Duodenal mucosa (tissue), 2 donors: ENCODE data around the gene TMEM139.

ENCODE experiments used
- H3K27ac ChIP-seq: one replicate; pipeline ENCODE4 v1.7.0; 2013; ENCODE audit warnings: low read depth, low read length
- H3K27me3 ChIP-seq, 2 donors: one replicate each; pipeline ENCODE4 v1.7.0; 2013; ENCODE audit warnings: low read length in 2 of 2, control low read depth in 1 of 2; ENCODE audit not compliant: insufficient read depth in 2 of 2, control insufficient read depth in 1 of 2
- H3K36me3 ChIP-seq, 2 donors: one replicate each; pipeline ENCODE4 v1.7.0; 2013; ENCODE audit warnings: low read length in 2 of 2, control low read depth in 1 of 2; ENCODE audit not compliant: insufficient read depth in 2 of 2, control insufficient read depth in 1 of 2
- H3K4me1 ChIP-seq, 2 donors: one replicate each; pipeline ENCODE4 v1.7.0; 2013; ENCODE audit warnings: low read length in 2 of 2, control low read depth in 1 of 2; ENCODE audit not compliant: insufficient read depth in 2 of 2, control insufficient read depth in 1 of 2
- H3K4me3 ChIP-seq, 2 donors: one replicate each; pipeline ENCODE4 v1.7.0; 2013; ENCODE audit warnings: low read length in 2 of 2, low read depth in 1 of 2
- H3K9ac ChIP-seq, 2 donors: one replicate each; pipeline ENCODE4 v1.7.0; 2013; ENCODE audit warnings: low read length in 2 of 2, low read depth in 1 of 2
- H3K9me3 ChIP-seq, 2 donors: one replicate each; pipeline ENCODE4 v1.7.0; 2013; ENCODE audit warnings: low read length in 2 of 2, control low read depth in 1 of 2; ENCODE audit not compliant: control insufficient read depth in 1 of 2

The TMEM139 gene

GRCh38 chr7:143243614-143244013 is 41.1 kb upstream of the TMEM139 start:
- Histone ChIP-seq H3K36me3 (no peaks in the 10 kb centered on the region), H3K9me3 (no peaks in the 10 kb centered on the region), H3K9ac (no peak overlapping the region), H3K27me3 (no peaks in the 10 kb centered on the region), H3K27ac (no peak overlapping the region), H3K4me3 (peak overlapping the region; percentile 5 to 51), H3K4me1 (peaks cover 23 to 31% of the 10 kb centered on the region in 2 donors)

GRCh38 chr7:143244321-143244720 is 40.4 kb upstream of the TMEM139 start:
- no peaks in the 10 kb centered on the region for H3K27me3 ChIP-seq
- no peak overlapping the region for H3K4me3 ChIP-seq
- H3K9ac ChIP-seq, result no peak overlapping the region
- no peaks in the 10 kb centered on the region for H3K9me3 ChIP-seq
- H3K36me3 ChIP-seq, result no peaks in the 10 kb centered on the region
- H3K27ac ChIP-seq, result no peak overlapping the region
- H3K4me1 ChIP-seq, result peaks cover 26 to 38% of the 10 kb centered on the region in 2 donors

- Histone ChIP-seq H3K27ac (no peak overlapping the region), H3K4me3 (no peak overlapping the region), H3K4me1 (peaks cover 26 to 38% of the 10 kb centered on the region in 2 donors), H3K9me3 (no peaks in the 10 kb centered on the region), H3K27me3 (no peaks in the 10 kb centered on the region), H3K9ac (no peak overlapping the region), H3K36me3 (no peaks in the 10 kb centered on the region)
Measured at GRCh38 chr7:143245123-143245522, 39.6 kb upstream of the TMEM139 start.

GRCh38 chr7:143247372-143247771 is 37.4 kb upstream of the TMEM139 start:
- peaks cover 24 to 38% of the 10 kb centered on the region in 2 donors for H3K4me1 ChIP-seq

GRCh38 chr7:143248761-143249354 is 35.9 kb upstream of the TMEM139 start:
- H3K9me3 ChIP-seq, result no peaks in the 10 kb centered on the region
- peaks cover 16 to 30% of the 10 kb centered on the region in 2 donors for H3K4me1 ChIP-seq
- H3K4me3 ChIP-seq, result peak overlapping the region in 1 of 2 donors; percentile 19
- H3K36me3 ChIP-seq, result no peaks in the 10 kb centered on the region
- H3K9ac ChIP-seq, result no peak overlapping the region
- peak overlapping the region; percentile 5 for H3K27ac ChIP-seq
- no peaks in the 10 kb centered on the region for H3K27me3 ChIP-seq

More at GRCh38 chr7:143247372-143247771, 37.4 kb upstream of the TMEM139 start:
- Histone ChIP-seq H3K9ac (no peak overlapping the region), H3K27me3 (no peaks in the 10 kb centered on the region), H3K9me3 (no peaks in the 10 kb centered on the region), H3K27ac (no peak overlapping the region), H3K36me3 (no peaks in the 10 kb centered on the region), H3K4me3 (no peak overlapping the region)

- Histone ChIP-seq H3K27ac (no peak overlapping the region), H3K9me3 (no peaks in the 10 kb centered on the region), H3K27me3 (no peaks in the 10 kb centered on the region), H3K4me3 (no peak overlapping the region), H3K4me1 (peaks cover 10 to 18% of the 10 kb centered on the region in 2 donors), H3K9ac (no peak overlapping the region), H3K36me3 (no peaks in the 10 kb centered on the region)
Measured at GRCh38 chr7:143250199-143250598, 34.6 kb upstream of the TMEM139 start.

- H3K27me3 ChIP-seq, result no peaks in the 10 kb centered on the region
- H3K4me1 ChIP-seq, result peaks cover 4 to 13% of the 10 kb centered on the region in 2 donors
- H3K36me3 ChIP-seq, result no peaks in the 10 kb centered on the region
- H3K27ac ChIP-seq, result no peak overlapping the region
- H3K4me3 ChIP-seq, result no peak overlapping the region
- H3K9me3 ChIP-seq, result no peaks in the 10 kb centered on the region
- H3K9ac ChIP-seq, result no peak overlapping the region
Measured at GRCh38 chr7:143250822-143251221, 33.9 kb upstream of the TMEM139 start.

GRCh38 chr7:143252006-143252405 is 32.8 kb upstream of the TMEM139 start:
- H3K36me3 ChIP-seq, result no peaks in the 10 kb centered on the region
- no peak overlapping the region for H3K9ac ChIP-seq
- peaks cover 4 to 13% of the 10 kb centered on the region in 2 donors for H3K4me1 ChIP-seq
- H3K9me3 ChIP-seq, result no peaks in the 10 kb centered on the region
- H3K27me3 ChIP-seq, result no peaks in the 10 kb centered on the region
- H3K4me3 ChIP-seq, result no peak overlapping the region
- H3K27ac ChIP-seq, result no peak overlapping the region

GRCh38 chr7:143255564-143255963 is 29.2 kb upstream of the TMEM139 start:
- Histone ChIP-seq H3K4me1 (peaks cover 11 to 15% of the 10 kb centered on the region in 2 donors), H3K4me3 (no peak overlapping the region), H3K9me3 (no peaks in the 10 kb centered on the region), H3K27me3 (no peaks in the 10 kb centered on the region), H3K36me3 (no peaks in the 10 kb centered on the region), H3K9ac (no peak overlapping the region), H3K27ac (no peak overlapping the region)

- H3K4me3 ChIP-seq, result no peak overlapping the region
- H3K27me3 ChIP-seq, result no peaks in the 10 kb centered on the region
- H3K4me1 ChIP-seq, result peaks cover 11 to 15% of the 10 kb centered on the region in 2 donors
- no peak overlapping the region for H3K9ac ChIP-seq
- H3K36me3 ChIP-seq, result no peaks in the 10 kb centered on the region
- H3K27ac ChIP-seq, result no peak overlapping the region
- no peaks in the 10 kb centered on the region for H3K9me3 ChIP-seq
Measured at GRCh38 chr7:143256325-143256724, 28.4 kb upstream of the TMEM139 start.
